Hepatocyte (in vitro differentiated cells): ENCODE results near the gene HOXC12. TPM values are rescaled to one million over a fixed set of nuclear protein-coding genes. Genes with fewer than 3 reads are reported as not detected.

ENCODE experiments used
- DNase-seq: peaks from one replicate; pipeline ENCODE4 v3.0.0-alpha.2; 2016; ENCODE audit warnings: low spot score
- H2AFZ ChIP-seq: fragments of 200-600 bp; sonication (generic); 2 replicates; pipeline ENCODE4 v1.6.0; 2016; ENCODE audit warnings: antibody characterized with exemption, mild to moderate bottlenecking
- H3K27ac ChIP-seq: fragments of 200-600 bp; sonication (generic); 2 replicates; pipeline ENCODE4 v1.5.1; 2016; ENCODE audit warnings: mild to moderate bottlenecking
- H3K27me3 ChIP-seq: fragments of 200-600 bp; sonication (generic); 2 replicates; pipeline ENCODE4 v1.6.1; 2016
- H3K36me3 ChIP-seq: fragments of 200-600 bp; sonication (generic); replicated peaks from 2 replicates; pipeline ENCODE4 v1.5.1; 2016; ENCODE audit warnings: low read depth; ENCODE audit not compliant: insufficient read depth
- H3K4me1 ChIP-seq: fragments of 200-600 bp; sonication (generic); 2 replicates; pipeline ENCODE4 v1.5.1; 2016; ENCODE audit warnings: mild to moderate bottlenecking, moderate library complexity; ENCODE audit not compliant: insufficient read depth
- H3K4me2 ChIP-seq: fragments of 200-600 bp; sonication (generic); 2 replicates; pipeline ENCODE4 v1.6.0; 2016
- H3K4me3 ChIP-seq: fragments of 200-600 bp; sonication (generic); 2 replicates; pipeline ENCODE4 v1.5.1; 2016; ENCODE audit warnings: mild to moderate bottlenecking
- H3K79me2 ChIP-seq: fragments of 200-600 bp; sonication (generic); 2 replicates; pipeline ENCODE4 v1.6.0; 2017; ENCODE audit warnings: mild to moderate bottlenecking
- H3K9me2 ChIP-seq: fragments of 200-600 bp; sonication (generic); replicated peaks from 2 replicates; pipeline ENCODE4 v1.6.0; 2017; ENCODE audit warnings: mild to moderate bottlenecking; ENCODE audit not compliant: insufficient read depth
- H3K9me3 ChIP-seq: fragments of 200-600 bp; sonication (generic); 2 replicates; pipeline ENCODE4 v1.5.1; 2016; ENCODE audit warnings: low read depth, mild to moderate bottlenecking
- H4K20me1 ChIP-seq: fragments of 200-600 bp; sonication (generic); 2 replicates; pipeline ENCODE4 v1.6.0; 2016; ENCODE audit warnings: mild to moderate bottlenecking; ENCODE audit not compliant: insufficient read depth, poor library complexity, severe bottlenecking
- EZH2 ChIP-seq: fragments of 200-600 bp; sonication (generic); IDR thresholded peaks from 2 replicates; pipeline ENCODE4 v1.6.1; 2016; ENCODE audit warnings: antibody characterized with exemption, mild to moderate bottlenecking, borderline replicate concordance
- EZH2phosphoT487 ChIP-seq: fragments of 200-600 bp; sonication (generic); IDR thresholded peaks from one replicate; pipeline ENCODE4 v1.6.1; 2018; ENCODE audit warnings: antibody characterized with exemption, mild to moderate bottlenecking, low read depth, moderate library complexity; ENCODE audit not compliant: unreplicated experiment, severe bottlenecking
- WGBS: methylation state at CpG from one replicate; pipeline ENCODE4 v1.1.6; 2016; ENCODE audit warnings: low lambda C conversion rate; ENCODE audit errors: missing lambda C conversion rate; 5-methylcytosine and 5-hydroxymethylcytosine counted together
- polyA plus RNA-seq: library from polyadenylated mRNA; unstranded; fragments of >200 nt; fragmentation: Nextera tagmentation; extraction: Ambion mirVana; gene quantifications from 2 replicates; pipeline ENCODE4 v1.2.1, GENCODE V29; 2016
- total RNA-seq: library from RNA; depleted of rRNA; stranded (reverse); fragments of >200 nt; gene quantifications from 2 replicates; pipeline ENCODE4 v1.2.3, GENCODE V29; 2014
- TF ChIP-seq, protein P1 (sequence below): fragments of 200-600 bp; sonication (generic); IDR thresholded peaks from 2 replicates; pipeline ENCODE4 v1.5.1; 2016; ENCODE audit warnings: antibody characterized with exemption, mild to moderate bottlenecking; ENCODE audit not compliant: poor library complexity

The HOXC12 gene
- total and polyA plus RNA-seq, 2 experiments from 2014 or later: not detected

DNA sequence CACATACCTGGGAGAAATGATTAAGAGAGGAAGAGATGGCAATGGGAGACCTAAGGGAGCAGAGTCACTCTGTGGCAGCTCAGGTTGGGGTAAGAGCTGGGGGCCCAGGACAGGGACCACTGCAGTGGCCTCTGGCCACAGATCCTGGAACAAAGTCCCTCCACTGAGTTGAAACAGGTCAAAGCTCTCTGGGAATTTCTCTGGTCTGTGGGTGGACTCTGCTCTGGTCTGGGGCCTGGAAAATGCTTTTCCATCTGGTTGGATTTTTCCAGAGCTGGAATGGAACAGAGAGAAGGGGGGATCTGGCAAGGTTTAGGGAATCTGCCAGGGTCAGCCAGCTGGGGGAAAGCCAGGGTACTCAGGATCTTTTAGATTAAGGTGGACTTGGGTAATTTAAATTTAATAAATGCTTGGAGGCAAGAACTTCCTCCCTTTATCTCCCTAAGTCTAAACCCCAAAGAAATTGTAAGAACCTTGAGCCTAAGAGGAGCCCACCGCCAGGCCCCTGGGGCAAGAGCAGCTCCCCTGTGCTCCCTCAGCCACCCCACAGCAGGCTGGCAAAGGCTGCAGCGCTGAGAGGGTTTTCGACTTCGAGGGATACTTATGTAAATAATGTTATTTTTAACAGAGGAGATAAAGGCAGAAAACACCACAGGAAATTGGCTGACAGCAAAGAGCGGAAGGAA, 34.0 kb downstream of the HOXC12 start:
- Histone ChIP-seq H3K4me2 (peak overlapping the region; percentile 61), H3K9me3 (no peaks in the 10 kb centered on the region), H3K4me1 (peaks cover 14% of the 10 kb centered on the region), H3K27me3 (peaks cover 94% of the 10 kb centered on the region), H4K20me1 (no peaks in the 10 kb centered on the region), H3K79me2 (no peaks in the 10 kb centered on the region), H3K27ac (no peak overlapping the region), H3K4me3 (no peak overlapping the region), H3K9me2 (no peaks in the 10 kb centered on the region), H2AFZ (no peak overlapping the region), H3K36me3 (no peaks in the 10 kb centered on the region)
- no peak for TF ChIP-seq EZH2
- TF ChIP-seq, protein P1, sequence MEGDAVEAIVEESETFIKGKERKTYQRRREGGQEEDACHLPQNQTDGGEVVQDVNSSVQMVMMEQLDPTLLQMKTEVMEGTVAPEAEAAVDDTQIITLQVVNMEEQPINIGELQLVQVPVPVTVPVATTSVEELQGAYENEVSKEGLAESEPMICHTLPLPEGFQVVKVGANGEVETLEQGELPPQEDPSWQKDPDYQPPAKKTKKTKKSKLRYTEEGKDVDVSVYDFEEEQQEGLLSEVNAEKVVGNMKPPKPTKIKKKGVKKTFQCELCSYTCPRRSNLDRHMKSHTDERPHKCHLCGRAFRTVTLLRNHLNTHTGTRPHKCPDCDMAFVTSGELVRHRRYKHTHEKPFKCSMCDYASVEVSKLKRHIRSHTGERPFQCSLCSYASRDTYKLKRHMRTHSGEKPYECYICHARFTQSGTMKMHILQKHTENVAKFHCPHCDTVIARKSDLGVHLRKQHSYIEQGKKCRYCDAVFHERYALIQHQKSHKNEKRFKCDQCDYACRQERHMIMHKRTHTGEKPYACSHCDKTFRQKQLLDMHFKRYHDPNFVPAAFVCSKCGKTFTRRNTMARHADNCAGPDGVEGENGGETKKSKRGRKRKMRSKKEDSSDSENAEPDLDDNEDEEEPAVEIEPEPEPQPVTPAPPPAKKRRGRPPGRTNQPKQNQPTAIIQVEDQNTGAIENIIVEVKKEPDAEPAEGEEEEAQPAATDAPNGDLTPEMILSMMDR: no peak
- no peak for TF ChIP-seq EZH2phosphoT487
- WGBS: 11% methylated on average over 5 of the region's 5 CpGs
- no peak for DNase-seq

DNA sequence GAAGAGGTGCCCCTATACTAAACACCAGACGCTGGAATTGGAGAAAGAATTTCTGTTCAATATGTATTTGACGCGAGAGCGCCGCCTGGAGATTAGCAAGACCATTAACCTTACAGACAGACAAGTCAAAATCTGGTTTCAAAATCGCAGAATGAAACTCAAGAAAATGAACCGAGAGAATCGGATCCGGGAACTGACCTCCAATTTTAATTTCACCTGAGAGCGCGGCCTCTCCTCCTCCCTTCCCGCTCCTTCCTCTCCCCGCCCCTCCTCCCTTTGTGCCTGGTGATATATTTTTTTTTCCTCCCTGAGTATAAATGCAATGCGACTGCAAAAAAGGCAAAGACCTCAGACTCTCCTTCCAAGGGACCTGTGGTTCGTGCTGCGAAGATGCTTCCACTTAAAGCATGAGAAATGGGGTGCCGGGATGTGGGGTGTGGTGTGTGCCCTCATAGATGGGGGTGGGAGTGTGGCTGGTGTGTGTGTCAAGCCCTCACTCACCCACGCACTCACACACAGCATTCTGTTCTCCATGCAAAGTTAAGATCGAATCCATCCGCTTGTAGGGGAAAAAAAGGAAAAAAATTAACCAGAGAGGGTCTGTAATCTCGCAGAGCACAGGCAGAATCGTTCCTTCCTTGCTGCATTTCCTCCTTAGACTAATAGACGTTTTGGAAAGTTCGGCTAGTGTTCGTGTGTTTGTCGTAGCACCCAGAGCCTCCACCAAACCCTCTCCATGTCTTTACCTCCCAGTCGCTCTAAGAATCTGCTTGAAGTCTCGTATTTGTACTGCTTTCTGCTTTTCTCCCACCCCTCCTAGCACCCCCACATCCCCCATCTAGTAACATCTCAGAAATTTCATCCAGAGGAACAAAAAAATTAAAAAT, 34.8 kb downstream of the HOXC12 start:
- H3K9me2 ChIP-seq: no peaks in the 10 kb centered on the region
- H3K79me2 ChIP-seq: no peaks in the 10 kb centered on the region
- H3K9me3 ChIP-seq: no peaks in the 10 kb centered on the region
- TF ChIP-seq EZH2phosphoT487: no peak
- no peak for TF ChIP-seq EZH2
- TF ChIP-seq, protein P1: peak; percentile 52
- WGBS: 17% methylated on average over 28 of the region's 28 CpGs
- H3K27ac ChIP-seq: no peak overlapping the region
- peaks cover 94% of the 10 kb centered on the region for H3K27me3 ChIP-seq
- H3K4me3 ChIP-seq: no peak overlapping the region
- H3K36me3 ChIP-seq: no peaks in the 10 kb centered on the region
- H3K4me1 ChIP-seq: peaks cover 19% of the 10 kb centered on the region
- no peak overlapping the region for H2AFZ ChIP-seq
- H4K20me1 ChIP-seq: no peaks in the 10 kb centered on the region
- H3K4me2 ChIP-seq: peak overlapping the region; percentile 61
- DNase-seq: peak; percentile 74

DNA sequence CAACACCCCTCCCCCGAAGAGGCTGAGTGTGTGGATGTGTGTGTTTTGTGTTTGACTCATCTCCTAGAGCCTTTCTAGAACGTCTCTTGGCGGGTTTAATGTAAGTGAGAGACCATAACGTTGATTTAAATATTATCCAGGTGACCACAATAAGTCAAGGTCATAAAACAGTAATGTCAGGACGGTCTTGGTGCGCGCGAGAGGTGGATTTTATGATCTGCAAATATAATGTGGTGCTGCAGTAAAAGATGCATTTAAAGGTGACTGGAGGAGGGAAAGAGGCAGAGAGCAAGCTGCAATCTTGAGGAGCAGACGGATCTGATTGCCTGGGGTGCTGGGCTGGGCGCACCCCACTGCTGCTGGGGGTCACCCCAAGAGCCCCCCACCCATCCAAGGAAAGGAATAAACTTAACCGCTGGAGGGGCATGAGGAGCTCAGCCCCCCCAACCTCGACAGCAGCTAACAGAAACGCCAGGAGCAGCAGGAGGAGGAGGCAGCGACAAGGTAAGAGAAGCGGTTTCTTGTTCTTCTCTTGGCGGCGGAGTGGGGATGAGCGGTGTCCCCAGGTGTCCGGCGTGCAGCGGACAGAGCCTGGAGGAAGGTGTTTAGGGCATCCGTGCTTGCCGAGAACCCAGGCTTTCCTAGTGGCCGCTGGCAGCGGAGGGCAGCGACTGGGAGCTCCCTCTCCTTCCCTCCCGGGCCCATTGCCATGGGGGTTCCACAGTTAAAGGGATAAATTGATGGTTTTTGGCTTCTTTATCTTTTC, 35.8 kb downstream of the HOXC12 start:
- Histone ChIP-seq H3K27me3 (peaks cover 98% of the 10 kb centered on the region), H3K9me3 (no peaks in the 10 kb centered on the region), H2AFZ (no peak overlapping the region), H3K4me2 (peak overlapping the region; percentile 53), H4K20me1 (no peaks in the 10 kb centered on the region), H3K36me3 (no peaks in the 10 kb centered on the region), H3K4me3 (no peak overlapping the region), H3K9me2 (no peaks in the 10 kb centered on the region), H3K27ac (no peak overlapping the region), H3K79me2 (no peaks in the 10 kb centered on the region), H3K4me1 (peaks cover 24% of the 10 kb centered on the region)
- 12% methylated on average over 27 of the region's 27 CpGs for WGBS
- DNase-seq: no peak
- TF ChIP-seq EZH2phosphoT487 (peak; percentile 45), EZH2 (peak; percentile 68)
- TF ChIP-seq, protein P1: no peak
